GM23338 (cell line): ENCODE results near the gene SHISAL1.

Experiments used
- CREB1 ChIP-seq: fragments of 250-450 bp; sonication (Bioruptor Pico); IDR thresholded peaks from 2 replicates; pipeline ENCODE4 v1.5.0; 2020; ENCODE audit warnings: low read depth, mild to moderate bottlenecking, moderate library complexity
- EZH2 ChIP-seq: fragments of 200-600 bp; sonication (generic); IDR thresholded peaks from one replicate; pipeline ENCODE4 v1.8.0; 2017; ENCODE audit warnings: antibody characterized with exemption, mild to moderate bottlenecking, low read depth; ENCODE audit not compliant: unreplicated experiment
- JUNB ChIP-seq: IDR thresholded peaks from one replicate; pipeline ENCODE4 v1.6.1; 2016; ENCODE audit warnings: antibody characterized with exemption; ENCODE audit not compliant: unreplicated experiment
- POLR2AphosphoS5 ChIP-seq: IDR thresholded peaks from 2 replicates; pipeline ENCODE4 v1.6.1; 2016; ENCODE audit warnings: antibody characterized with exemption, low read depth
- STAT1 ChIP-seq: IDR thresholded peaks from one replicate; pipeline ENCODE4 v1.6.1; 2016; ENCODE audit warnings: antibody characterized with exemption; ENCODE audit not compliant: unreplicated experiment
- TF ChIP-seq, protein P1 (sequence below): IDR thresholded peaks from one replicate; pipeline ENCODE4 v1.6.1; 2018; ENCODE audit warnings: antibody characterized with exemption; ENCODE audit not compliant: unreplicated experiment
- TF ChIP-seq, protein P2 (sequence below), 2 experiments: fragments of 200-600 bp in 1 of 2; sonication (generic) in 1 of 2; conservative IDR thresholded peaks; 2 replicates each; pipeline versions ENCODE4 v1.5.1 to v1.6.1; 2016 to 2017; ENCODE audit warnings: antibody characterized with exemption in 2 of 2, low read depth in 2 of 2, mild to moderate bottlenecking in 2 of 2, moderate library complexity in 1 of 2

- TF ChIP-seq, protein P1, sequence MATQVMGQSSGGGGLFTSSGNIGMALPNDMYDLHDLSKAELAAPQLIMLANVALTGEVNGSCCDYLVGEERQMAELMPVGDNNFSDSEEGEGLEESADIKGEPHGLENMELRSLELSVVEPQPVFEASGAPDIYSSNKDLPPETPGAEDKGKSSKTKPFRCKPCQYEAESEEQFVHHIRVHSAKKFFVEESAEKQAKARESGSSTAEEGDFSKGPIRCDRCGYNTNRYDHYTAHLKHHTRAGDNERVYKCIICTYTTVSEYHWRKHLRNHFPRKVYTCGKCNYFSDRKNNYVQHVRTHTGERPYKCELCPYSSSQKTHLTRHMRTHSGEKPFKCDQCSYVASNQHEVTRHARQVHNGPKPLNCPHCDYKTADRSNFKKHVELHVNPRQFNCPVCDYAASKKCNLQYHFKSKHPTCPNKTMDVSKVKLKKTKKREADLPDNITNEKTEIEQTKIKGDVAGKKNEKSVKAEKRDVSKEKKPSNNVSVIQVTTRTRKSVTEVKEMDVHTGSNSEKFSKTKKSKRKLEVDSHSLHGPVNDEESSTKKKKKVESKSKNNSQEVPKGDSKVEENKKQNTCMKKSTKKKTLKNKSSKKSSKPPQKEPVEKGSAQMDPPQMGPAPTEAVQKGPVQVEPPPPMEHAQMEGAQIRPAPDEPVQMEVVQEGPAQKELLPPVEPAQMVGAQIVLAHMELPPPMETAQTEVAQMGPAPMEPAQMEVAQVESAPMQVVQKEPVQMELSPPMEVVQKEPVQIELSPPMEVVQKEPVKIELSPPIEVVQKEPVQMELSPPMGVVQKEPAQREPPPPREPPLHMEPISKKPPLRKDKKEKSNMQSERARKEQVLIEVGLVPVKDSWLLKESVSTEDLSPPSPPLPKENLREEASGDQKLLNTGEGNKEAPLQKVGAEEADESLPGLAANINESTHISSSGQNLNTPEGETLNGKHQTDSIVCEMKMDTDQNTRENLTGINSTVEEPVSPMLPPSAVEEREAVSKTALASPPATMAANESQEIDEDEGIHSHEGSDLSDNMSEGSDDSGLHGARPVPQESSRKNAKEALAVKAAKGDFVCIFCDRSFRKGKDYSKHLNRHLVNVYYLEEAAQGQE: no peak
- TF ChIP-seq, protein P2, sequence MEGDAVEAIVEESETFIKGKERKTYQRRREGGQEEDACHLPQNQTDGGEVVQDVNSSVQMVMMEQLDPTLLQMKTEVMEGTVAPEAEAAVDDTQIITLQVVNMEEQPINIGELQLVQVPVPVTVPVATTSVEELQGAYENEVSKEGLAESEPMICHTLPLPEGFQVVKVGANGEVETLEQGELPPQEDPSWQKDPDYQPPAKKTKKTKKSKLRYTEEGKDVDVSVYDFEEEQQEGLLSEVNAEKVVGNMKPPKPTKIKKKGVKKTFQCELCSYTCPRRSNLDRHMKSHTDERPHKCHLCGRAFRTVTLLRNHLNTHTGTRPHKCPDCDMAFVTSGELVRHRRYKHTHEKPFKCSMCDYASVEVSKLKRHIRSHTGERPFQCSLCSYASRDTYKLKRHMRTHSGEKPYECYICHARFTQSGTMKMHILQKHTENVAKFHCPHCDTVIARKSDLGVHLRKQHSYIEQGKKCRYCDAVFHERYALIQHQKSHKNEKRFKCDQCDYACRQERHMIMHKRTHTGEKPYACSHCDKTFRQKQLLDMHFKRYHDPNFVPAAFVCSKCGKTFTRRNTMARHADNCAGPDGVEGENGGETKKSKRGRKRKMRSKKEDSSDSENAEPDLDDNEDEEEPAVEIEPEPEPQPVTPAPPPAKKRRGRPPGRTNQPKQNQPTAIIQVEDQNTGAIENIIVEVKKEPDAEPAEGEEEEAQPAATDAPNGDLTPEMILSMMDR (conservative IDR thresholded peaks at IDR 0.05; ENCODE audit: low read depth in 2 of 2): no peak
- TF ChIP-seq STAT1: no peak
- TF ChIP-seq POLR2AphosphoS5: no peak
- TF ChIP-seq CREB1 (CRISPR knock-in tag): no peak
- no peak for TF ChIP-seq JUNB
- TF ChIP-seq EZH2: no peak
Measured at GRCh38 chr22:44268431-44269116, 44.2 kb downstream of the SHISAL1 start.
